Tibial nerve (tissue), 4 donors: ENCODE measurements around the gene EXOC3L1.

Experiments used
- CTCF ChIP-seq, 5 experiments: fragments of 200-600 bp in 3 of 5; fragments of 450-650 bp in 2 of 5; sonication (generic) in 3 of 5; IDR thresholded peaks; one replicate each; pipeline ENCODE4 v1.5.1; 2016 to 2019; ENCODE audit warnings: antibody characterized with exemption in 5 of 5, mild to moderate bottlenecking in 3 of 5, moderate library complexity in 2 of 5
- EP300 ChIP-seq, 2 donors: sonication (generic); formaldehyde crosslinking; IDR thresholded peaks; one replicate each; pipeline ENCODE4 v1.6.1; 2017; ENCODE audit warnings: antibody characterized with exemption in 2 of 2, mild to moderate bottlenecking in 1 of 2
- POLR2A ChIP-seq, 2 donors: fragments of 450-650 bp; IDR thresholded peaks; one replicate each; pipeline ENCODE4 v1.6.1; 2017; ENCODE audit warnings: antibody characterized with exemption in 2 of 2, mild to moderate bottlenecking in 2 of 2, moderate library complexity in 2 of 2

GRCh38 chr16:67234180-67234597, 44.3 kb upstream of the EXOC3L1 start:
- TF ChIP-seq CTCF (IDR thresholded peaks at IDR 0.05), result no peak
- no peak for TF ChIP-seq EP300 (IDR thresholded peaks at IDR 0.05)
- TF ChIP-seq POLR2A (IDR thresholded peaks at IDR 0.05), result no peak
